ENCODE data around the gene TRIM66.

The TRIM66 gene

GRCh38 chr11:8654503-8654902 lies 28.0 kb downstream of the TRIM66 start:
- no peak for DNase-seq (ENCODE audit: low spot score)

- DNase-seq (ENCODE audit: low spot score), result no peak
These were observed 30.3 kb downstream of the TRIM66 start for GRCh38 chr11:8652140-8652539.

GRCh38 chr11:8650401-8650990 lies 32.0 kb downstream of the TRIM66 start:
- no peak for DNase-seq (ENCODE audit: low spot score)

GRCh38 chr11:8649361-8649760 lies 33.1 kb downstream of the TRIM66 start:
- no peak for DNase-seq (ENCODE audit: low spot score)

- DNase-seq (ENCODE audit: low spot score), result no peak
These were observed 35.6 kb downstream of the TRIM66 start for GRCh38 chr11:8646873-8647272.

- no peak for DNase-seq (ENCODE audit: low spot score)
These were observed 40.1 kb downstream of the TRIM66 start for GRCh38 chr11:8642196-8642841.

- DNase-seq (ENCODE audit: low spot score), result no peak
These were observed 41.1 kb downstream of the TRIM66 start for GRCh38 chr11:8641332-8641731.

- DNase-seq (ENCODE audit: low spot score), result no peak
These were observed 42.1 kb downstream of the TRIM66 start for GRCh38 chr11:8640267-8640906.

- DNase-seq (ENCODE audit: low spot score), result no peak
These were observed 42.8 kb downstream of the TRIM66 start for GRCh38 chr11:8639655-8640054.

GRCh38 chr11:8638300-8638699 lies 44.2 kb downstream of the TRIM66 start:
- DNase-seq (ENCODE audit: low spot score), result no peak

- no peak for DNase-seq (ENCODE audit: low spot score)
These were observed 46.3 kb downstream of the TRIM66 start for GRCh38 chr11:8636127-8636526.

GRCh38 chr11:8634498-8634897 lies 48.0 kb downstream of the TRIM66 start:
- no peak for DNase-seq (ENCODE audit: low spot score)

- DNase-seq (ENCODE audit: low spot score), result no peak
These were observed 50.9 kb downstream of the TRIM66 start for GRCh38 chr11:8631395-8632118.

- DNase-seq (ENCODE audit: low spot score), result no peak
These were observed 57.8 kb downstream of the TRIM66 start for GRCh38 chr11:8624698-8625097.

- DNase-seq (ENCODE audit: low spot score), result no peak
These were observed 61.3 kb downstream of the TRIM66 start for GRCh38 chr11:8621147-8621546.

- no peak for DNase-seq (ENCODE audit: low spot score)
These were observed 65.4 kb downstream of the TRIM66 start for GRCh38 chr11:8617063-8617462.

- DNase-seq (ENCODE audit: low spot score), result no peak
These were observed 67.0 kb downstream of the TRIM66 start for GRCh38 chr11:8615291-8616032.

- DNase-seq (ENCODE audit: low spot score), result no peak
These were observed 68.0 kb downstream of the TRIM66 start for GRCh38 chr11:8614497-8614896.

GRCh38 chr11:8613036-8613435 lies 69.4 kb downstream of the TRIM66 start:
- no peak for DNase-seq (ENCODE audit: low spot score)

- DNase-seq (ENCODE audit: low spot score), result no peak
These were observed 69.9 kb downstream of the TRIM66 start for GRCh38 chr11:8612522-8612921.

GRCh38 chr11:8610532-8611116 lies 71.8 kb downstream of the TRIM66 start:
- DNase-seq (ENCODE audit: low spot score), result no peak

- DNase-seq (ENCODE audit: low spot score), result no peak
These were observed 73.8 kb downstream of the TRIM66 start for GRCh38 chr11:8608652-8609051.
